ENCODE measurements around the gene AKT1. TPM values are rescaled to one million over a fixed set of nuclear protein-coding genes. Genes with fewer than 3 reads are reported as not detected.
A peak's percentile ranks its signal among the peaks of the same experiment; 100 is the strongest.

Gene AKT1
- total and polyA plus RNA-seq, 2 of the 13 experiments (the other 11 are each of a cell fraction or from before 2014, with no cell fraction given), result 96.2 to 116 TPM

GRCh38 chr14:104734991-104735779 is 60.4 kb downstream of the AKT1 start (continued):
- TF ChIP-seq MLXIP (CRISPR knock-in tag; IDR thresholded peaks at IDR 0.05; ENCODE audit: borderline replicate concordance) (no peak), ETV5 (CRISPR knock-in tag; IDR thresholded peaks at IDR 0.05; ENCODE audit: borderline replicate concordance) (peak; percentile 89), TGIF2 (CRISPR knock-in tag; IDR thresholded peaks at IDR 0.05) (peak; percentile 37; the same call in 1 of the 2 replicates), NFIC (IDR thresholded peaks at IDR 0.05; ENCODE audit: low read length) (no peak), ZC3H13 (CRISPR knock-in tag; IDR thresholded peaks at IDR 0.05) (peak; percentile 58; the same call in 1 of the 2 replicates), FOXK1 (CRISPR knock-in tag; IDR thresholded peaks at IDR 0.05; ENCODE audit: borderline replicate concordance, low read depth) (0 out of 2 replicates have a peak, but pooled peaks have one; percentile 10), ARHGAP35 (CRISPR knock-in tag; IDR thresholded peaks at IDR 0.05; ENCODE audit: borderline replicate concordance) (peak; percentile 69), ZNF639 (CRISPR knock-in tag; conservative IDR thresholded peaks at IDR 0.05) (0 out of 2 replicates have a peak, but pooled peaks have one; percentile 60), JUNB (CRISPR knock-in tag; IDR thresholded peaks at IDR 0.05; ENCODE audit: borderline replicate concordance) (peak; percentile 88), THRA (CRISPR knock-in tag; IDR thresholded peaks at IDR 0.05; ENCODE audit: borderline replicate concordance) (no peak), POGZ (CRISPR knock-in tag; IDR thresholded peaks at IDR 0.05) (peak; percentile 40), CC2D1A (CRISPR knock-in tag; IDR thresholded peaks at IDR 0.05) (peak; percentile 80; the same call in 1 of the 2 replicates), ZMYM3 (CRISPR knock-in tag; IDR thresholded peaks at IDR 0.05) (no peak), GPN1 (CRISPR knock-in tag; IDR thresholded peaks at IDR 0.05; ENCODE audit: borderline replicate concordance) (no peak), BATF2 (CRISPR knock-in tag; IDR thresholded peaks at IDR 0.05) (peak; percentile 30; the same call in 1 of the 2 replicates), ZBED4 (CRISPR knock-in tag; IDR thresholded peaks at IDR 0.05; ENCODE audit: borderline replicate concordance) (no peak)
